Activated CD8-positive, alpha-beta memory T cell treated with anti-CD3 and anti-CD28 coated beads for 36 hours (primary cell): ENCODE results near the gene CNNM1. TPM values are rescaled to one million over a fixed set of nuclear protein-coding genes. Genes with fewer than 3 reads are reported as not detected.

Source experiments
- CTCF ChIA-PET: fragments of 350-600 bp; sonication (Branson Sonifier 250); formaldehyde crosslinking; loops from one replicate; lab custom pipeline; 2021; ENCODE audit warnings: antibody characterized with exemption; lab: Charles Lee
- POLR2A ChIA-PET: fragments of 350-600 bp; sonication (Branson Sonifier 250); formaldehyde crosslinking; loops from one replicate; lab custom pipeline; 2021; ENCODE audit warnings: antibody characterized with exemption; lab: Charles Lee
- total RNA-seq, 2 experiments: library from RNA; stranded (reverse); gene quantifications; one replicate each; pipeline ENCODE4 v1.2.3, GENCODE V29; 2021

Gene CNNM1
- total RNA-seq, 2 experiments from 2014 or later = 0.23 to 0.38 TPM

- ChIA-PET POLR2A (no interaction called here), CTCF (no interaction called here)
These were observed 39.5 kb downstream of the CNNM1 start for GRCh38 chr10:99368646-99369045.

- CTCF ChIA-PET = no interaction called here
These were observed 40.0 kb downstream of the CNNM1 start for GRCh38 chr10:99369126-99369525.

DNA sequence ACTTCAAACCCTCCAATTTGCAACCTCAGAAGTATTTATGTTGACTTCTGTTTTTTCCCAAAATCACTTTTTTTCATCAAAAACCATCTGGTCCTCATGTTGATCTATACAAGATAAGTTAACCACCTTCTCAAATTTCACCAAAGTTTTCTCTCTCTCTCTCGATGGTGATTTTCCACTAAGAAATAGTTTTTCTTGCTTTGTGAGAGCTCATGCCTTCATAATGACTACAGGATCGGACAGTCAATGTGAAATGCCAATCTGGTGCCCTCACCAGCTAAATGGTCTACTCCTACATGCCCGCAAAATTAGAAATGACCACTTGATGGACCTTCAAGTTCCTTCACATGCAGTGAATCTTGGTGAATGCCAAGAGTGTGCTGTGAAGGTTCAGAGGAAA is 40.4 kb downstream of the CNNM1 start:
- CTCF ChIA-PET = no interaction called here
- POLR2A ChIA-PET = no interaction called here

More at GRCh38 chr10:99369126-99369525, 40.0 kb downstream of the CNNM1 start:
- POLR2A ChIA-PET = no interaction called here

DNA sequence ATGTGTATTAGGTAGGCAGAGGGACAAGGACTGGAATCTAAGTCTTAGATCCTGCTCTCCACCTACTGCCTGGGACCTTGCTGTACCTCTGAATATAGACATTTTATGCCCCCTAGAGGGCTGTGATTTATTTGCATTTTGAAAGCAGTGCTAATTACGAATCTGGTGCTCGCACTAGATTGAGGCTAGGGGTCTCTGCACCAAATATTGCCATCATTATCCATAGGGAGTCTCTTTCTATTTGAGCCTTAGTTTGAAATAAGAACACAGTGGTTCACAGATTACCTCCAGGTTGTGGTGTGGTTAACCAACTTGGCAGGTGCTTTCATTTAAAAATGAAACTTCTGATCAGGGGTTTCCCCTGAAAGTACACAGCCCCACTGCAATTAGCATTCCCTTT is 41.8 kb downstream of the CNNM1 start:
- CTCF ChIA-PET = no interaction called here
- POLR2A ChIA-PET = no interaction called here

DNA sequence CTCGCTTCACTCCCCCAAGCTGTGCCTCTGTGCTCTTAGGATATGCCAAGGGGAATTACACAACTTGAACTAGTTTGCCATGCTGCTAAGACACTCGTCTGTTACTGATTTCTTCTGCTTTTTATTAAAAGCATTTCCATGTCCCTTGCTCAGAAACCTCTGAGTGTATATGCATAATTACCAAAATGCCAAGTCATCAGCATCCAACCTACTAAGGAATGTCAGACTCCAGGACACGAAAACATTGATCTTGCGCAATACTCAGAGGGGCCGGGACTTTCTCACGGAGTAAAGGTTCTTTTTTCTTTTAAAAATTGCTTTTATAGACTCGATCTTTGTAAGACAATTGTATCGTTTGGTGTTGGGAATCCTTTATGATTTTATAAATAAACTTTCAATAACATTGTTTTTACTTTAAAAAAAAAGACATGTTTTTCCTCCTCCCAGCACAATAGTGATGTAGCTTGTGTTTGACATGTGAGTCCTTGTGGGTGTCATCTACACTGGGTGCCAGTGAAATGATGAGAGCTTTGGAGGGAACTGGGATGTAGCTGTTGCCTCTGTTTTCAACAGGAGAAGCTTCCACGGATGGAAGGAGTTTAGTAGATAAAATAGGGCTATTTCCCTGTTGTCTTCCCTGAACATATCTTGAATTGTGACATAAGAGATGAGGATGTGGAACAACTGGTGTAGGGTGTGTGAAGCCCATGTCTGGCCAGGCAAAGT is 43.6 kb downstream of the CNNM1 start:
- ChIA-PET CTCF (no interaction called here), POLR2A (no interaction called here)

GRCh38 chr10:99374526-99374925 is 45.4 kb downstream of the CNNM1 start:
- ChIA-PET CTCF (interaction anchor here (0.9 kb wide), 1 partner anchor 229 kb away, joined by 3 read pairs; no protein-coding TSS in a partner anchor), POLR2A (no interaction called here)

DNA sequence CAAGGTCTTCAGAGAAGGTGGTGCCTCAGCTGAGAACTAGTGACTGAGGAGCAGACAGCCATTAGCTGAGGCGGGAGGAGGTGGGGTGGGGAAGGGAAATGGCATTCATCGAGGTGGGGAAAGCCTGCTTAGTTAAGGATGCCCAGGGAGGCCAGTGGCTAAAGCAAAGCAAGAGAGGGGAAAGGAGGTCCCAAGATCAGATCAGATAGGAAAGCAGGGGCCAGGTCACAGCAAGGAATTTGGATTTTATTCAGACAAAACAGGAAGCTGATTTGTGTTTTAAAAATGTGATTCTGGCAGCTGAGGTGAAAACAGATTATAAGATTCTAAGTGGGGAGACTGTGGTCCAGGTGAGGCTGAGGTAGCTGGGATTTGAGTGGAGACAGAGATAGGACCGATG is 45.8 kb downstream of the CNNM1 start:
- POLR2A ChIA-PET = no interaction called here
- CTCF ChIA-PET = interaction anchor here (0.6 kb wide), 1 partner anchor 321 kb away, joined by 3 read pairs; no protein-coding TSS in a partner anchor

DNA sequence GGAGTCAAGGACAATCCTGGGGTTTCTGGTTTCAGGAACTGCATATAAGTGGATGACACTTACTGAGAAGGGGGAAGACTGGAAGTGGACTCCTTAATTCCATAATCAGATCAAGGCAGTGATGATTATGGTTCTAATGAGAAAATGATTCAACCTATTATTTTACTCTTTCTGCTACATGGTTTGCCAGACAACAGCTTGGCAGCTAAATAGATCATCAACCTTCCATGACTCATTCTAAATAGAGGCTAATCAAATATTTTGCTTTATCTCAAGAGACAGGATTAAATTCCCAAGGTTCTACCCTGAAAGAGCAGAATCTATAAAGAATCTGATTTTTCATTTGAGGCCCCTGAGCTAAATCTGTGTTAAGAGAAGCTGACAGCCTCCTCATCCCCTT is 46.3 kb downstream of the CNNM1 start:
- ChIA-PET POLR2A (no interaction called here), CTCF (interaction anchor here (0.6 kb wide), 2 partner anchors 62 to 322 kb away, joined by 3 read pairs; no protein-coding TSS in a partner anchor)

GRCh38 chr10:99382176-99382575 is 53.0 kb downstream of the CNNM1 start:
- CTCF ChIA-PET = no interaction called here
- POLR2A ChIA-PET = no interaction called here

DNA sequence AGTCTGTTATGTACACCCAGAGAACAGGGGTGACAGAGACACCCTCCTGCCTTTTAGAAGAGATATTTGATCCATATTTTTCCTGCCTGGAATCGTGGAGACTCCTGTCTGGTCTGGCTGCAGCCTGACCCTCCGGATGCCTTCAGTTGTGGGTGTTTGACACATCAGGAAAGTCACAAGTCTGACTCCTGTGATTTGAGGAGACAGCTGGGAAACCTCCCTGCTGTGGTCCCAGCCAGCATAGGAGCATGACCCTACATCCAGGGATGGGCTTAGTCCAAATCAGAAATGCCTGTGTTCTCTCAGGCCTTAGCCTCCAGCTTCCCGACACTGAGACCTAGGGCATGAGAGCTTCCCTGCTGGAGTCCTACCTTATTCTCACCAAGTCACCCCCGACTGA is 57.9 kb downstream of the CNNM1 start:
- POLR2A ChIA-PET = no interaction called here
- CTCF ChIA-PET = no interaction called here

DNA sequence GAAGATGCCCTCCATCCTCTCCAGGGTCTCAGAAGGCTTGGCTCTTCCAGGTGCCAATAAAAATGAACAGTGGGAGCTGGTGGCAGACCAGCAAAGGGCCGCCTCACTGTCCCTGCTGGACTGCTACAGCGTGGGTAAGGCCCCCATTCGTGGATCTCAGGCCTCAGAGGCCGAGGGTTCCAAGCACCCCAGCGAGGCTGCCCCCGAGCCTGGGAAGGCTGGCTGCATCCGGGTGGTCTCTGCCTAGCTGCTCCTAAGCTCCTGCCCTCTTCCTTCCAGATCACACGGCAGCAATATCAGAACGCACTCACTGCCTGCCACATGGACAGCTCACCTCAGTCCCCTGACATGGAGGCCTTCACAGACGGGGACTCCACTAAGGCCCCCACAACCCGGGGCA is 58.4 kb downstream of the CNNM1 start:
- CTCF ChIA-PET = interaction anchor here (0.6 kb wide), 1 partner anchor 902 kb away, joined by 3 read pairs; no protein-coding TSS in a partner anchor

GRCh38 chr10:99389729-99390480 is 60.7 kb downstream of the CNNM1 start:
- ChIA-PET POLR2A (no interaction called here), CTCF (interaction anchor here (0.7 to 1.6 kb wide), 3 partner anchors 30 to 1786 kb away, joined by 3 to 4 read pairs (median 4); no protein-coding TSS in a partner anchor)

More for the DNA sequence above, 58.4 kb downstream of the CNNM1 start:
- POLR2A ChIA-PET = no interaction called here

GRCh38 chr10:99391346-99391745 is 62.2 kb downstream of the CNNM1 start:
- CTCF ChIA-PET = interaction anchor here (1.3 to 1.6 kb wide), 3 partner anchors 8 to 28 kb away, joined by 3 to 5 read pairs (median 4); no protein-coding TSS in a partner anchor
- POLR2A ChIA-PET = no interaction called here

GRCh38 chr10:99393036-99393435 is 63.9 kb downstream of the CNNM1 start:
- CTCF ChIA-PET = interaction anchor here (0.6 to 1.6 kb wide), 3 partner anchors 10 to 381 kb away, joined by 3 to 4 read pairs (median 3); no protein-coding TSS in a partner anchor
- POLR2A ChIA-PET = interaction anchor here (0.7 kb wide), 1 partner anchor 419 kb away, joined by 3 read pairs; no protein-coding TSS in a partner anchor

DNA sequence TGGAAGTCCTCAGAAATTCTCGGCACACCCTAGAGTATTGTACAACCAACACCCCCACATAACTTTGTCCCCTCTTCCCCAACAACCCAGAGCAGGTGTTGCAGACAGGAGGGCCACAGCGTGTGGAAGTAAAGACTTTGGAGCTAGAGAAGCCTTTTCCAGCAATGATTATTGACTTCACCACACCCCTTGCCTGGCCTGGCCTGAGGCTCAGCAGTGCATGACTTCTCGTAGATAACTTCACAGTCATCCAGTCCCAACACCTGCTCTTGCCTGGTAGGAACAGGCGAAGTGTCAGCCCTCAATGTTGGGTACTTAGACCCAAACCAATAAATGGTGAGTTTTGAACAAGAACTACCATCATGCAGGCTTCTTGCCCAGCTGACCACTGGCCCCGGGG is 64.5 kb downstream of the CNNM1 start:
- ChIA-PET POLR2A (no interaction called here), CTCF (interaction anchor here (0.6 to 0.7 kb wide), 2 partner anchors 9 to 380 kb away, joined by 3 to 4 read pairs; no protein-coding TSS in a partner anchor)

DNA sequence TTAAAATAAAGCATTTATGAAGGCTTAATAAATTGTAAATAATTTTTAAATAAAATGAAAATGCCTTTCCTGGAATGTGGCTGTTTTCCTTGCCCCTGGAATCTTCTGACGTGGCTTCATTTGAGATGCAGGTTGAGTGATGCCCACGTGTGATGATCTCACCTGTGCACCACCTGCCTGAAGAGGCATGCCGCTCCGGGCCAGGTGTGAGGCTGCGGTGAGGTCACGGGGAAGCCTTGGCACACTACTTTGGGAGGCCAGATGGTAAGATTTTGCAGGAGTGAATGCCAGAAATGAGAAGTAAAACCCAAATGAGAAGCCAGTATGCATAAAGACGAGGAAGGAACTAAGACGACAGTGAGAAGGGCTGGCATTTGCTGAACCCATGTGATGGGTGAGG is 65.1 kb downstream of the CNNM1 start:
- CTCF ChIA-PET = no interaction called here
- POLR2A ChIA-PET = no interaction called here

DNA sequence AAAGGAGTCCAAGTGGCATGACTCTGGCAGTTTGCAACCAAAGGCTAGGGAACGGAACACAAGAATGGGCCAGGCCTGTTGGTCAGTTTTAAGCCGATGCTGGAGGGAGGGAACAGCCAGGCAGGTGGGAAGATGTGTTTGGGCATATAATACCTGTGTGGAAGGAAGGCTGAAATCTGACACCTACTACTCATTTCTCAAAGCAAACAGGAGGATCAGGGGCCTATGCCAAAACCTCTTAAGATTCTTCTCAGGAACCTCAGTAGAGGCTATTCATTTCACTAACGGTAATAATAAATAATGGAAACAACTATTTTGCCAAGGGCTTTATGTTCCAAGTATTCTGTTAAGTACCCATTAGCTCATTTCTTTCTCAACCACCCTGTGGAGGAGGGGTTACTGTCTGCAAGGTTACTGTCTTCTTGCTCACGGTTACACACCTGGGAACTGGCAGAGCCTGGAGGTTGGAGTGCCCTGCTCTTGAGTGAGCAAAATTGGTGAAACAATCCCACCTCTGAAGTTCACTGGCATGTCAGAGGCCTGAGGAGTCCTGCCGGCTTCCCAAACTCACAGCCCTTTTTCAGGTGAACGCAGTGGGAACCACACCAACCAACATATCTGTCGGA is 65.7 kb downstream of the CNNM1 start:
- CTCF ChIA-PET = no interaction called here
- POLR2A ChIA-PET = no interaction called here

DNA sequence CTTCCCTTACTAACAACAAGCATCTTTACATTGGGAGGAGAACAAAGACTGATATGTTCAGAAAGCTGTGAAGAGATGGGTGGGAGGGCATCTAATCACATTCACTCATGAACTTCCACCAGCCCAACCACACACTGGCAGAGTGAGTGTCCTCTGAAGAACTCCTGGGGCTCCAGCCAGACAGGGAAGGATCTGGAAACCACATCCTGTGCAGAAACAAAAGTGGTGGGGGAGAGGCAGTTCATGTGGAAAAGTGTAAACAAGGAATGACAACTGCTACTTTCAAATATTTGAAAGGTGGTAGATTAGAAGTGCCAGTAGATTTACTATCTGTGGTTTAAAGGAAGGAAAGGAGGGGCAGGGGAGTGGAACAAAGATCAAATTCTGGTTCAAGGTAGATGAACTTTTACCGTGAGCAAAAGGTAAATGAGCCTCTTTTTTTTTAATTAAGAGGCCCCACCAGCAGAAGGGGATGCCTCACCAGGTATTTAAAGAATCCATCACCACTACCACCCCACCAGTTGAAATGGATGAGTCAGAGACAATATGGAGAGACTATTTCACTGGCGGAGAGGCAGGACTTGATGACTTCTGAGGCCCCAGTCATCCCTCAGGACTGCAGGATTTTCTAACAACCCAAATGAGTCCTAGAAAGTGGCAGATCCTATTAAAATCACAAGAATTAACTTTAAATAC is 66.7 kb downstream of the CNNM1 start:
- ChIA-PET POLR2A (no interaction called here), CTCF (no interaction called here)

GRCh38 chr10:99396471-99396870 is 67.3 kb downstream of the CNNM1 start:
- CTCF ChIA-PET = no interaction called here
- POLR2A ChIA-PET = no interaction called here
